Smooth muscle cell (in vitro differentiated cells): ENCODE data around the gene BRCA1. TPM values are rescaled to one million over a fixed set of nuclear protein-coding genes. Genes with fewer than 3 reads are reported as not detected.
"Not testable (repeated sequence)": the region's sequence is repeated elsewhere in the genome, so short reads cannot be mapped to it uniquely, and the experiment has no call there.

Source experiments
- DNase-seq: peaks from one replicate; lab custom pipeline; 2025; ENCODE audit not compliant: unreplicated experiment; lab: John Stamatoyannopoulos, UW
- H2AFZ ChIP-seq: fragments of 200-600 bp; sonication (generic); 2 replicates; pipeline ENCODE4 v1.6.0; 2016; ENCODE audit warnings: antibody characterized with exemption, low read depth, mild to moderate bottlenecking
- H3F3A ChIP-seq: fragments of 200-600 bp; sonication (generic); 2 replicates; pipeline ENCODE4 v1.6.0; 2017; ENCODE audit warnings: antibody characterized with exemption, low read depth
- H3K27ac ChIP-seq: fragments of 200-600 bp; sonication (generic); 2 replicates; pipeline ENCODE4 v1.5.1; 2016; ENCODE audit warnings: low read depth, mild to moderate bottlenecking
- H3K27me3 ChIP-seq: fragments of 200-600 bp; sonication (generic); 2 replicates; pipeline ENCODE4 v1.6.1; 2016; ENCODE audit warnings: low read depth, mild to moderate bottlenecking
- H3K36me3 ChIP-seq: fragments of 200-600 bp; sonication (generic); 2 replicates; pipeline ENCODE4 v1.5.1; 2016; ENCODE audit warnings: low read depth
- H3K4me1 ChIP-seq: fragments of 200-600 bp; sonication (generic); 2 replicates; pipeline ENCODE4 v1.5.1; 2016; ENCODE audit warnings: low read depth
- H3K4me2 ChIP-seq: fragments of 200-600 bp; sonication (generic); 2 replicates; pipeline ENCODE4 v1.6.0; 2016; ENCODE audit warnings: mild to moderate bottlenecking
- H3K4me3 ChIP-seq: fragments of 200-600 bp; sonication (generic); 2 replicates; pipeline ENCODE4 v1.5.1; 2016; ENCODE audit warnings: mild to moderate bottlenecking
- H3K79me2 ChIP-seq: fragments of 200-600 bp; sonication (generic); 2 replicates; pipeline ENCODE4 v1.6.0; 2016; ENCODE audit warnings: low read depth, mild to moderate bottlenecking
- H3K9ac ChIP-seq: fragments of 200-600 bp; sonication (generic); 2 replicates; pipeline ENCODE4 v1.6.0; 2016; ENCODE audit warnings: low read depth
- H3K9me3 ChIP-seq: fragments of 200-600 bp; sonication (generic); replicated peaks from 2 replicates; pipeline ENCODE4 v1.5.1; 2016; ENCODE audit warnings: low read depth
- H4K20me1 ChIP-seq: fragments of 200-600 bp; sonication (generic); 2 replicates; pipeline ENCODE4 v1.6.0; 2016; ENCODE audit warnings: low read depth
- WGBS: methylation state at CpG from one replicate; pipeline ENCODE4 v1.1.7; 2016; ENCODE audit warnings: low lambda C conversion rate; 5-methylcytosine and 5-hydroxymethylcytosine counted together
- polyA plus RNA-seq: library from polyadenylated mRNA; unstranded; fragments of >200 nt; fragmentation: Nextera tagmentation; extraction: Ambion mirVana; gene quantifications from 2 replicates; pipeline ENCODE4 v1.2.1, GENCODE V29; 2016
- total RNA-seq: library from RNA; depleted of rRNA; stranded (reverse); fragments of >200 nt; gene quantifications from 2 replicates; pipeline ENCODE4 v1.2.3, GENCODE V29; 2014
- TF ChIP-seq, protein P1 (sequence below): fragments of 200-600 bp; sonication (generic); IDR thresholded peaks from 2 replicates; pipeline ENCODE4 v1.5.1; 2017; ENCODE audit warnings: borderline replicate concordance, mild to moderate bottlenecking, antibody characterized with exemption; ENCODE audit not compliant: insufficient read depth, poor library complexity, severe bottlenecking

The BRCA1 gene
- total and polyA plus RNA-seq, 2 experiments from 2014 or later = 5.4 to 22.7 TPM

DNA sequence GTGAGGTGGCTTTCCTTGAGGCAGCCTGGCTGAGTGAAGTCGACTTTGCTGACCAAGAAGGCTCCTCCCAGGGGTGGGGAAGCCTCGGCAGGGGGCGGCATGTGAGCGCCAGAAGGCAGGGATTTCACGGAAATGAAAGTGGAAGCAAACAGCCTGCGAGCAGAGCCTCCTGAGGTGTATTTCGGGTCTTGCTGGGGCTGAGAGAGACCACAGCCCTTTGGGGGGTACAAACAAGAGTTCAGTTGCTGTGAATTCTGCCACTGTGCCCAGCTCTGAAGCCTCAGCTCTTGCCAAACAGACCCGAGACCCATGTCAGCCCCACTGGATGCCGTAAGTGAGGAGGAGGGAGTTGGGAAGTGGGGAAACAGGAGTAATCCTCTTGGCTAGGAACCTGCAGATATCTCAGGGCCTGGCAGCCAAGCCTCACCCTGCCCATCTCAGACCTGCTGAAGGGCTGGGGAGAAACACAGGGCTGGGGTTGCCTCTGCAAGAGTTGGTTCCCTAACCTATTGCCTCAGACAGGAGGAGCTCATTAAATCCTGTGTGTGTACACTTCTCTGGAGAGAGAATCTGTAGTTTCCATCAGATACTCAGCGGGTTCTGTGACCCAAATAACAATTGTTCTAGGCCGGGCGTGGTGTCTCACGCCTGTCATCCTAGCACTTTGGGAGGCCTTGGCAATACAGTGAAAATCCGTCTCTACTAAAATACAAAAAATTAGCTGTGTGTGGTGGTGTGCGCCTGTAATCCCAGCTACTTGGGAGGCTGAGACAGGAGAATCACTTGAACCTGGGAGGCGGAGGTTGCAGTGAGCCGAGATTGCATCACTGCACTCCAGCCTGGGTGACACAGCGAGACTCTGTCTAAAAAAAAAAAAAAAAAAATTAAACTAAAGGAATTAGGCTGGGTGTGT is 118.3 kb downstream of the BRCA1 start, which contains the start of gene IFI35:
TSS of gene IFI35 (plus strand) at position 146 of the 913 bp plus-strand sequence. CDS start at position 310, 164 bp downstream.
- Histone ChIP-seq H2AFZ (no peak within 1 kb of the TSS), H3K4me3 (peak within 1 kb of the TSS; percentile 63), H3K36me3 (no peaks in the 10 kb centered on the region), H3K4me2 (peak within 1 kb of the TSS; percentile 84), H3F3A (peaks cover 19% of the 10 kb centered on the region), H4K20me1 (peaks cover 11% of the 10 kb centered on the region), H3K4me1 (no peaks in the 10 kb centered on the region), H3K9ac (peak within 1 kb of the TSS; percentile 78), H3K27me3 (no peaks in the 10 kb centered on the region), H3K9me3 (no peaks in the 10 kb centered on the region), H3K79me2 (peaks cover under 1% of the 10 kb centered on the region), H3K27ac (peak within 1 kb of the TSS; percentile 64)
- WGBS = 58% methylated on average over 18 of the region's 18 CpGs
- DNase-seq = peak; percentile 38
- TF ChIP-seq, protein P1, sequence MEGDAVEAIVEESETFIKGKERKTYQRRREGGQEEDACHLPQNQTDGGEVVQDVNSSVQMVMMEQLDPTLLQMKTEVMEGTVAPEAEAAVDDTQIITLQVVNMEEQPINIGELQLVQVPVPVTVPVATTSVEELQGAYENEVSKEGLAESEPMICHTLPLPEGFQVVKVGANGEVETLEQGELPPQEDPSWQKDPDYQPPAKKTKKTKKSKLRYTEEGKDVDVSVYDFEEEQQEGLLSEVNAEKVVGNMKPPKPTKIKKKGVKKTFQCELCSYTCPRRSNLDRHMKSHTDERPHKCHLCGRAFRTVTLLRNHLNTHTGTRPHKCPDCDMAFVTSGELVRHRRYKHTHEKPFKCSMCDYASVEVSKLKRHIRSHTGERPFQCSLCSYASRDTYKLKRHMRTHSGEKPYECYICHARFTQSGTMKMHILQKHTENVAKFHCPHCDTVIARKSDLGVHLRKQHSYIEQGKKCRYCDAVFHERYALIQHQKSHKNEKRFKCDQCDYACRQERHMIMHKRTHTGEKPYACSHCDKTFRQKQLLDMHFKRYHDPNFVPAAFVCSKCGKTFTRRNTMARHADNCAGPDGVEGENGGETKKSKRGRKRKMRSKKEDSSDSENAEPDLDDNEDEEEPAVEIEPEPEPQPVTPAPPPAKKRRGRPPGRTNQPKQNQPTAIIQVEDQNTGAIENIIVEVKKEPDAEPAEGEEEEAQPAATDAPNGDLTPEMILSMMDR = no peak

DNA sequence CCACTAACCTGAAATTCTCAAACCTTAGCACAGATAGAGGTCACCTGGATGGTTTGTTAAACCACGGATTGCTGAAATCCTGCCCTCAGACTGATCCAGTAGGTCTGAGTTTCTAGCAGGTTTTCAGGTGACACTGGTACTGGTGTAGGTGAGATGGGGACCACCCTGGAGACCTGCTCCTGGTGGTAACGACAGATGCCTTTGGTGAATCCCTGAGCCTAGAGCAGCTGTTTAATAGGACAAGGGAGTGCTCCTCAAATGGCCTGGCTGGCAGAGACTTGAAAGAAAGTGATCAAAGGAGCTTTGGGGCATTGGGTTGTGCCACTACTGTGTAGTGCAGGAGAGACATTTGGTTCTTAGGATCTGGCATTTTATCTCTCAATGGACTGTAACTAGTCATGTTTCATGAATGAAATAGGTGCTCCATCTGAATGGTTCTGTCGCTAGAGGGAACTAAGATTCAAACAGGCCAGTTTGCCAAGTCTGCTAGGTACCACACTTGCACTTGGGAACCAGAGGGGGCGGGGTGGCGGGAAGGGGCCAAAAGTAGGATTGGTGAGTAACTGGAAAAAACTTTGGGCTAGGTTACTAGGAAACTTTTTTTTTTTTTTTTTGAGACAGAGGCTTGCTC is 121.5 kb downstream of the BRCA1 start:
- Histone ChIP-seq H3K4me2 (no peak overlapping the region), H3K27me3 (no peaks in the 10 kb centered on the region), H3K4me3 (no peak overlapping the region), H3K27ac (peak overlapping the region; percentile 38), H4K20me1 (peaks cover 41% of the 10 kb centered on the region), H2AFZ (no peak overlapping the region), H3F3A (peaks cover 37% of the 10 kb centered on the region), H3K36me3 (no peaks in the 10 kb centered on the region), H3K9me3 (no peaks in the 10 kb centered on the region), H3K9ac (no peak overlapping the region), H3K79me2 (peaks cover 28% of the 10 kb centered on the region), H3K4me1 (peaks cover 11% of the 10 kb centered on the region)
- 91% methylated on average over 5 of the region's 5 CpGs for WGBS
- TF ChIP-seq, protein P1 = no peak
- DNase-seq = no peak

DNA sequence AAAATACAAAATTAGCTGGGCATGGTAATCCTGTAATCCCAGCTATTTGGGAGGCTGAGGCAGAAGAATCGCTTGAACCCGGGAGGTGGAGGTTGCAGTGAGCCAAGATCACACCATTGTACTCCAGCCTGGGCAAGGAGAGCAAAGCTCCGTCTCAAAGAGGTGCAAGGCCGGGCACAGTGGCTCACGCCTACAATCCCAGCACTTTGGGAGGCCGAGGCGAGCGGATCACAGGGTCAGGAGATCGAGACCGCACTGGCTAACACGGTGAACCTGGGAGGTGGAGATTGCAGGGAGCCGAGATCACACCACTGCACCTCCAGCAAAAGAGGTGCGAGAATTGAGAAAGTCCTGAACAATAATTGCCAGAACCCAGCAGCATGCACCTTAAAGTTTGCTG is 124.3 kb downstream of the BRCA1 start:
- H3K27ac ChIP-seq, DNase-seq, H3K36me3 ChIP-seq, H3K9me3 ChIP-seq, H2AFZ ChIP-seq, H3K4me2 ChIP-seq, H3K4me3 ChIP-seq, H3K27me3 ChIP-seq: not testable (repeated sequence)
- Histone ChIP-seq H3K79me2 (peaks cover 32% of the 10 kb centered on the region), H3F3A (peaks cover 37% of the 10 kb centered on the region), H4K20me1 (peaks cover 44% of the 10 kb centered on the region), H3K4me1 (peaks cover 11% of the 10 kb centered on the region), H3K9ac (peak overlapping the region; percentile 36)
- 99% methylated on average over 13 of the region's 13 CpGs for WGBS

DNA sequence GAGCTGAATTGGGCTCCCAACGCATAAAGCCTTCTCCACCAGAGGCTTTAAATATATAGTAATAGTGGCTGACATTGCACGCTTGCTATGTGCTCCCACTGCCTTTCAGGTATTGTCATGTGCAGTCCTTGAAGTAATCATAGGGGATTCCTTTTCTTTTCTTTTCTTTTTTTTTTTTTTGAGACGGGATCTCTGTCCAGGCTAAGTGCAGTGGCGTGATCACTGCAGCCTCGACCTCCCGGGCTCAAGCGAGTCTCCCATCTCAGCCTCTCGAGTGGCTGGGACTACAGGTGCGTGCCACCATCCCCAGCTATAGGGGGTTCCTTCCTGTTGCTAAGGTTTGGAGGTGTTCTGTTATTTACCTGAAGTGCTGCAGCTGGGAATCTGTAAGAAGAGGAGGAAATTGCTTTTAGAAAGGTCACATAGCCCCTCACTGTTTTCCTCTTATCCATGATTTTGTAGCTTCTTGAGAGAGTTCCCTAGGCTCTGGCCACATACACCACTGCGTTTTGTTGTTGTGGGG is 126.1 kb downstream of the BRCA1 start:
- peak overlapping the region; percentile 86 for H3K4me3 ChIP-seq
- peaks cover 32% of the 10 kb centered on the region for H3K79me2 ChIP-seq
- peaks cover 38% of the 10 kb centered on the region for H3F3A ChIP-seq
- no peaks in the 10 kb centered on the region for H3K9me3 ChIP-seq
- TF ChIP-seq, protein P1 = no peak
- no peak overlapping the region for H2AFZ ChIP-seq
- 13% methylated on average over 10 of the region's 10 CpGs for WGBS
- H3K27ac ChIP-seq = peak overlapping the region; percentile 96
- peaks cover 44% of the 10 kb centered on the region for H4K20me1 ChIP-seq
- no peaks in the 10 kb centered on the region for H3K36me3 ChIP-seq
- H3K27me3 ChIP-seq = no peaks in the 10 kb centered on the region
- peak overlapping the region; percentile 97 for H3K9ac ChIP-seq
- H3K4me2 ChIP-seq = peak overlapping the region; percentile 99
- H3K4me1 ChIP-seq = peaks cover 11% of the 10 kb centered on the region
- DNase-seq = no peak
